Measurements from ENCODE around the gene KIAA1217. TPM values are rescaled to one million over a fixed set of nuclear protein-coding genes. Genes with fewer than 3 reads are reported as not detected.

KIAA1217 gene
- total RNA-seq, 1 experiment from 2014 or later, result 7.8 TPM

- ATAC-seq, result no peak
- Histone ChIP-seq H3K4me1 (ENCODE audit: control insufficient read depth in 1 of 2, insufficient read depth in 2 of 2, low read length in 2 of 2) (no peaks in the 10 kb centered on the region), H3K27me3 (ENCODE audit: insufficient read depth, low read length) (peaks cover 7% of the 10 kb centered on the region; the same call in 1 of the 2 replicates), H3K79me2 (ENCODE audit: insufficient read depth, low read length) (no peaks in the 10 kb centered on the region), H3K4me3 (replicated peaks in 1 of 2; ENCODE audit: low read depth in 1 of 2, low read length in 2 of 2) (no peak overlapping the region), H3K36me3 (ENCODE audit: control insufficient read depth in 1 of 2, insufficient read depth in 2 of 2, low read length in 2 of 2) (no peaks in the 10 kb centered on the region), H3K4me2 (ENCODE audit: low read length) (no peak overlapping the region), H2AFZ (ENCODE audit: low read depth, low read length, poor library complexity, severe bottlenecking) (no peak overlapping the region), H3K9ac (ENCODE audit: low read length) (no peak overlapping the region), H4K20me1 (ENCODE audit: insufficient read depth) (no peaks in the 10 kb centered on the region), H3K9me2 (ENCODE audit: insufficient read depth) (no peaks in the 10 kb centered on the region), H3K27ac (ENCODE audit: low read depth, low read length) (no peak overlapping the region), H3K9me3 (ENCODE audit: control insufficient read depth in 1 of 2, insufficient read depth in 1 of 2, low read depth in 1 of 2, low read length in 2 of 2) (no peaks in the 10 kb centered on the region)
- no peak for DNase-seq (ENCODE audit: low read depth, low spot score)
- intact Hi-C loops (cut with micrococcal nuclease), result no loop called here
- BruUV-seq (replicated peaks), result no TSS peak
- RAD21 ChIA-PET (ENCODE audit: low non-redundant PET in 1 of 2, low total read pairs in 2 of 2, uncharacterized antibody in 2 of 2, unreplicated experiment in 2 of 2), result no interaction called here
- CTCF ChIA-PET, result no interaction called here
- no peak for TF ChIP-seq CEBPB (IDR thresholded peaks at IDR 0.05; ENCODE audit: low read depth)
- no peak for TF ChIP-seq JUND (IDR thresholded peaks at IDR 0.05)
- TF ChIP-seq CTCF (IDR thresholded peaks at IDR 0.05 in 2 of 3, conservative IDR thresholded peaks at IDR 0.05 in 1 of 3; ENCODE audit: borderline replicate concordance in 1 of 3, insufficient read depth in 1 of 3, low read depth in 2 of 3, low read length in 2 of 3), result no peak
- no peak for TF ChIP-seq SP1 (IDR thresholded peaks at IDR 0.05; ENCODE audit: low read depth)
- TF ChIP-seq MAX (IDR thresholded peaks at IDR 0.05), result no peak
- TF ChIP-seq YY1 (IDR thresholded peaks at IDR 0.05; ENCODE audit: extremely low read depth, insufficient replicate concordance, low read depth, low read length), result no peak
- TF ChIP-seq POLR2AphosphoS5 (IDR thresholded peaks at IDR 0.05; ENCODE audit: low read depth, low read length), result no peak
- no peak for TF ChIP-seq TCF7L2 (IDR thresholded peaks at IDR 0.05; ENCODE audit: borderline replicate concordance, extremely low read depth, insufficient read depth, insufficient read length)
- TF ChIP-seq ELF1 (IDR thresholded peaks at IDR 0.05; ENCODE audit: borderline replicate concordance, low read depth), result no peak
- no peak for TF ChIP-seq ZFX (IDR thresholded peaks at IDR 0.05)
- TF ChIP-seq EZH2phosphoT487 (IDR thresholded peaks at IDR 0.05; ENCODE audit: borderline replicate concordance), result no peak
- no peak for TF ChIP-seq REST (IDR thresholded peaks at IDR 0.05; ENCODE audit: low read depth)
- TF ChIP-seq ZNF274 (IDR thresholded peaks at IDR 0.05; ENCODE audit: low read depth, low read length), result no peak
- POLR2A ChIA-PET, result no interaction called here
Observed at GRCh38 chr10:24249829-24250415, 41.0 kb downstream of the KIAA1217 start.
